ENCODE measurements around the gene CXXC4.

The CXXC4 gene

GRCh38 chr4:104449537-104449936 lies 45.2 kb downstream of the CXXC4 start:
- DNase-seq (ENCODE audit: low read depth) = no peak

DNA sequence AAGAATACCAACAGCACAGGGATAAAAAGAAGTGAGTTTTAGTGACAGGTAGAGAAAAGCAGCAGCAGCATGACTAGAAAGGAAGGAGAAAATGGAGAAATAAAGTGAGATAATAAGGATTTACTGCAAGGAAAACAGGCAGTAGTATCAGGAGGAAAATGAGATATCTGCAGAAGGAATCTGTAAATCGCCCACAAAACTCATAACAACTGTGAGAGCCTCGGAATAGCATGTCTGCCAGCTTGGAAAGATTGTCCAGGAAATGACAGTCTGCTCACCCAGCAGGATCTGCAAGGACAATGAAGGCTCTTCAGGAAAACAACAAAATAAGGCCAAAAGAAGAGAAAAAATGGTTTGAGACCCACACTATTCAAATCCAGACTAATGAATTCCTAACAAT lies 47.4 kb downstream of the CXXC4 start:
- DNase-seq (ENCODE audit: low read depth) = no peak
- H3K4me3 ChIP-seq (ENCODE audit: low read depth, low read length) = no peak overlapping the region
- TF ChIP-seq, protein P1, sequence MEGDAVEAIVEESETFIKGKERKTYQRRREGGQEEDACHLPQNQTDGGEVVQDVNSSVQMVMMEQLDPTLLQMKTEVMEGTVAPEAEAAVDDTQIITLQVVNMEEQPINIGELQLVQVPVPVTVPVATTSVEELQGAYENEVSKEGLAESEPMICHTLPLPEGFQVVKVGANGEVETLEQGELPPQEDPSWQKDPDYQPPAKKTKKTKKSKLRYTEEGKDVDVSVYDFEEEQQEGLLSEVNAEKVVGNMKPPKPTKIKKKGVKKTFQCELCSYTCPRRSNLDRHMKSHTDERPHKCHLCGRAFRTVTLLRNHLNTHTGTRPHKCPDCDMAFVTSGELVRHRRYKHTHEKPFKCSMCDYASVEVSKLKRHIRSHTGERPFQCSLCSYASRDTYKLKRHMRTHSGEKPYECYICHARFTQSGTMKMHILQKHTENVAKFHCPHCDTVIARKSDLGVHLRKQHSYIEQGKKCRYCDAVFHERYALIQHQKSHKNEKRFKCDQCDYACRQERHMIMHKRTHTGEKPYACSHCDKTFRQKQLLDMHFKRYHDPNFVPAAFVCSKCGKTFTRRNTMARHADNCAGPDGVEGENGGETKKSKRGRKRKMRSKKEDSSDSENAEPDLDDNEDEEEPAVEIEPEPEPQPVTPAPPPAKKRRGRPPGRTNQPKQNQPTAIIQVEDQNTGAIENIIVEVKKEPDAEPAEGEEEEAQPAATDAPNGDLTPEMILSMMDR (IDR thresholded peaks at IDR 0.05; ENCODE audit: low read depth, low read length) = no peak
- TF ChIP-seq POLR2A (IDR thresholded peaks at IDR 0.05; ENCODE audit: extremely low read depth, insufficient read length) = no peak
- no peak for TF ChIP-seq MYC (IDR thresholded peaks at IDR 0.05; ENCODE audit: low read depth, low read length)
- TF ChIP-seq MAX (IDR thresholded peaks at IDR 0.05; ENCODE audit: low read depth, low read length) = no peak

More at GRCh38 chr4:104449537-104449936, 45.2 kb downstream of the CXXC4 start:
- no peak for TF ChIP-seq POLR2A (IDR thresholded peaks at IDR 0.05; ENCODE audit: extremely low read depth, insufficient read length)
- TF ChIP-seq, protein P1 (IDR thresholded peaks at IDR 0.05; ENCODE audit: low read depth, low read length) = no peak
- no peak for TF ChIP-seq MYC (IDR thresholded peaks at IDR 0.05; ENCODE audit: low read depth, low read length)
- no peak for TF ChIP-seq MAX (IDR thresholded peaks at IDR 0.05; ENCODE audit: low read depth, low read length)
- H3K4me3 ChIP-seq (ENCODE audit: low read depth, low read length) = no peak overlapping the region

GRCh38 chr4:104446431-104447278 lies 48.0 kb downstream of the CXXC4 start:
- no peak for TF ChIP-seq MAX (IDR thresholded peaks at IDR 0.05; ENCODE audit: low read depth, low read length)
- TF ChIP-seq, protein P1 (IDR thresholded peaks at IDR 0.05; ENCODE audit: low read depth, low read length) = no peak
- TF ChIP-seq MYC (IDR thresholded peaks at IDR 0.05; ENCODE audit: low read depth, low read length) = no peak
- TF ChIP-seq POLR2A (IDR thresholded peaks at IDR 0.05; ENCODE audit: extremely low read depth, insufficient read length) = no peak
- DNase-seq (ENCODE audit: low read depth) = no peak
- H3K4me3 ChIP-seq (ENCODE audit: low read depth, low read length) = no peak overlapping the region

- no peak overlapping the region for H3K4me3 ChIP-seq (ENCODE audit: low read depth, low read length)
- TF ChIP-seq, protein P1 (IDR thresholded peaks at IDR 0.05; ENCODE audit: low read depth, low read length) = no peak
- TF ChIP-seq MAX (IDR thresholded peaks at IDR 0.05; ENCODE audit: low read depth, low read length) = no peak
- no peak for TF ChIP-seq POLR2A (IDR thresholded peaks at IDR 0.05; ENCODE audit: extremely low read depth, insufficient read length)
- no peak for TF ChIP-seq MYC (IDR thresholded peaks at IDR 0.05; ENCODE audit: low read depth, low read length)
- no peak for DNase-seq (ENCODE audit: low read depth)
Observed at GRCh38 chr4:104444685-104445084, 50.0 kb downstream of the CXXC4 start.

DNA sequence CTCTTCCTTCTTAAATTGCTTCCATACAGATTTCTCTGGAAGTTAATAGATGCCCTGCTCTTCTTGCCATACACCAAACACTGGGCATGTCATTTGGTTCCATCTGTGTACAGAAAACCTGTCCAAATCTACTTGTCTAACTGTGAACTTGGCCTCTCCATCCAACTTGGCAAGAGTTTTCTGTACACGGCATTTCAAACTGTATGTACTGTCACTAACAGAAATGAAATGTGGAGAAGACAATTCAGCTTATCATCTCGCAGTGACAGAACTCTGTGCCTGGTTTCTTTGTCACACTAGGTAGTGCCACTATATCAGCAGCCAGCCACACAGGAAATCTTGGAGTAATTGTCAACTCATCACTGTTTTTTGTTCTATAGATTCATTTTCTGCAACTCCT lies 58.2 kb downstream of the CXXC4 start:
- DNase-seq (ENCODE audit: low read depth) = no peak
- TF ChIP-seq, protein P1 (IDR thresholded peaks at IDR 0.05; ENCODE audit: low read depth, low read length) = no peak
- TF ChIP-seq MAX (IDR thresholded peaks at IDR 0.05; ENCODE audit: low read depth, low read length) (no peak), MYC (IDR thresholded peaks at IDR 0.05; ENCODE audit: low read depth, low read length) (no peak), POLR2A (IDR thresholded peaks at IDR 0.05; ENCODE audit: extremely low read depth, insufficient read length) (no peak)
- no peak overlapping the region for H3K4me3 ChIP-seq (ENCODE audit: low read depth, low read length)

All from NB4 (cell line).